Panc1 (cell line): ENCODE results near the gene PACSIN3. TPM values are rescaled to one million over a fixed set of nuclear protein-coding genes. Genes with fewer than 3 reads are reported as not detected.

Experiments
- ATAC-seq: fragments of 200-7000 bp; cut with Tn5 transposase; 2 replicates; pipeline ENCODE4 v1.9.1; 2020; ENCODE audit warnings: mild to moderate bottlenecking, moderate library complexity
- BruUV-seq: library from RNA; stranded (reverse); fragments of 400-500 nt; replicated peaks from 2 replicates; lab custom pipeline; 2021; lab: Mats Ljungman, UMichigan
- CTCF ChIA-PET: fragments of 300-600 bp; sonication (Branson Sonifier 250); formaldehyde crosslinking; loops from one replicate; lab custom pipeline; 2022; ENCODE audit warnings: antibody characterized with exemption; lab: Charles Lee
- POLR2A ChIA-PET: fragments of 300-600 bp; sonication (Branson Sonifier 250); formaldehyde crosslinking; loops from one replicate; lab custom pipeline; 2022; ENCODE audit warnings: antibody characterized with exemption; lab: Charles Lee
- DNase-seq: peaks from one replicate; pipeline ENCODE4 v3.0.0-alpha.2; 2010; ENCODE audit warnings: low read depth, low spot score
- H3K27ac ChIP-seq: 2 replicates; pipeline ENCODE4 v1.5.1; 2011; ENCODE audit warnings: mild to moderate bottlenecking, low read length, inconsistent platforms
- H3K27me3 ChIP-seq: fragments of 200-500 bp; sonication (Bioruptor generic); 2 replicates; pipeline ENCODE4 v1.6.0; 2014; ENCODE audit warnings: low read length, inconsistent platforms; ENCODE audit not compliant: control insufficient read depth, insufficient read depth
- H3K36me3 ChIP-seq: fragments of 200-500 bp; sonication (Bioruptor generic); 2 replicates; pipeline ENCODE4 v1.5.1; 2014; ENCODE audit warnings: inconsistent platforms, mild to moderate bottlenecking, low read length, moderate library complexity; ENCODE audit not compliant: control insufficient read depth, insufficient read depth
- H3K4me1 ChIP-seq: 2 replicates; pipeline ENCODE4 v1.5.1; 2011; ENCODE audit warnings: inconsistent platforms, mild to moderate bottlenecking, low read length, moderate library complexity; ENCODE audit not compliant: control insufficient read depth, insufficient read depth
- H3K4me3 ChIP-seq, 2 experiments: 2 replicates each; pipeline ENCODE4 v1.5.1; 2011 to 2012; ENCODE audit warnings: low read depth in 2 of 2, low read length in 2 of 2, mild to moderate bottlenecking in 2 of 2, inconsistent platforms in 1 of 2, moderate library complexity in 1 of 2
- H3K9me3 ChIP-seq: fragments of 200-500 bp; sonication (Bioruptor generic); 2 replicates; pipeline ENCODE4 v1.5.1; 2014; ENCODE audit warnings: low read depth, mild to moderate bottlenecking, inconsistent platforms, low read length, moderate library complexity; ENCODE audit not compliant: control insufficient read depth, insufficient read depth
- POLR2AphosphoS5 ChIP-seq: IDR thresholded peaks from 2 replicates; pipeline ENCODE4 v1.6.1; 2012; ENCODE audit warnings: mild to moderate bottlenecking, low read depth, low read length, moderate library complexity
- SIN3A ChIP-seq: IDR thresholded peaks from 2 replicates; pipeline ENCODE4 v1.6.1; 2012; ENCODE audit warnings: low read depth, mild to moderate bottlenecking, low read length, moderate library complexity, borderline replicate concordance; ENCODE audit not compliant: insufficient read depth
- TCF7L2 ChIP-seq: IDR thresholded peaks from 2 replicates; pipeline ENCODE4 v1.6.1; 2011; ENCODE audit warnings: mild to moderate bottlenecking, low read depth, low read length, inconsistent platforms
- in situ Hi-C: cut with HindIII; loops from 2 replicates; pipeline ENCODE4 v1.10.0; 2016; ENCODE audit warnings: low sequenced_read_pairs, low pct_unique_long_range_greater_than_20kb
- intact Hi-C: fragments of 100-400 bp; cut with micrococcal nuclease; formaldehyde crosslinking; loops from one replicate; pipeline ENCODE4 v1.10.0; 2022; ENCODE audit not compliant: unreplicated experiment
- total RNA-seq: library from RNA; stranded (reverse); gene quantifications from one replicate; pipeline ENCODE4 v1.2.1, GENCODE V29; 2021; ENCODE audit not compliant: unreplicated experiment
- TF ChIP-seq, protein P1 (sequence below), 2 experiments: IDR thresholded peaks; 2 replicates each; pipeline ENCODE4 v1.6.1; 2011 to 2012; ENCODE audit warnings: low read depth in 2 of 2, control low read depth in 1 of 2, low read length in 1 of 2, mild to moderate bottlenecking in 1 of 2, moderate library complexity in 1 of 2; ENCODE audit not compliant: insufficient read depth in 1 of 2
- TF ChIP-seq, protein P2 (sequence below): fragments of 450-650 bp; IDR thresholded peaks from 2 replicates; pipeline ENCODE4 v1.5.1; 2017; ENCODE audit warnings: mild to moderate bottlenecking

PACSIN3 gene
- total RNA-seq, 1 experiment from 2014 or later: 45.3 TPM

DNA sequence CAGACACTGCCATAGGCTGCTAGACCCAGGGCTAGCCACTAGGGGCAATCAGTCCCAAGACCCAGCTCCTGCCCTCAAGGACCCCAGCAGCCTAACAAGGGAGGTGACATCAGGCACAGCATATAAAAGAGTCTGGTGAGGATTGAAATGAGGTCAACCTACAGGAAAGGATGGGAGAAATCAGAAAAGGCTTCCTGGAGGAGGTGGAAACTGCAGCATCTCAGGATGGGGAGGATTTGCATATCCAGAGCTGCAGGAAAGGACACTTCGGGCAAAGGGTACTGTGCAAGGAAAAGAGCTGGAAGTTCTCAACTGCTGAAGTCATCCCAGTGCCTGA is 6.6 kb downstream of the PACSIN3 start:
- CTCF ChIA-PET: interaction anchor here (0.6 to 1.0 kb wide), 3 partner anchors 35 to 115 kb away, joined by 5 to 6 read pairs (median 5); partner anchors contain the start of gene DDB2
- in situ Hi-C loops (no loop called here), intact Hi-C loops (loop anchor here (10.0 kb wide), 2 partner anchors 75 to 175 kb away; partner anchors contain the start of genes MYBPC3 and NR1H3)
- BruUV-seq: no TSS peak
- H3K4me1 ChIP-seq: peaks cover 21% of the 10 kb centered on the region
- no peak for DNase-seq
- peak; percentile 40; the same call in 1 of the 2 replicates for ATAC-seq
- no peak overlapping the region for H3K4me3 ChIP-seq
- H3K36me3 ChIP-seq: peaks cover 2% of the 10 kb centered on the region
- no peaks in the 10 kb centered on the region for H3K9me3 ChIP-seq
- POLR2A ChIA-PET: interaction anchor here (0.6 to 0.8 kb wide), 2 partner anchors 35 to 50 kb away, joined by 4 to 11 read pairs; partner anchors contain the start of gene DDB2
- TF ChIP-seq SIN3A (no peak), TCF7L2 (no peak), POLR2AphosphoS5 (no peak)
- TF ChIP-seq, protein P1, sequence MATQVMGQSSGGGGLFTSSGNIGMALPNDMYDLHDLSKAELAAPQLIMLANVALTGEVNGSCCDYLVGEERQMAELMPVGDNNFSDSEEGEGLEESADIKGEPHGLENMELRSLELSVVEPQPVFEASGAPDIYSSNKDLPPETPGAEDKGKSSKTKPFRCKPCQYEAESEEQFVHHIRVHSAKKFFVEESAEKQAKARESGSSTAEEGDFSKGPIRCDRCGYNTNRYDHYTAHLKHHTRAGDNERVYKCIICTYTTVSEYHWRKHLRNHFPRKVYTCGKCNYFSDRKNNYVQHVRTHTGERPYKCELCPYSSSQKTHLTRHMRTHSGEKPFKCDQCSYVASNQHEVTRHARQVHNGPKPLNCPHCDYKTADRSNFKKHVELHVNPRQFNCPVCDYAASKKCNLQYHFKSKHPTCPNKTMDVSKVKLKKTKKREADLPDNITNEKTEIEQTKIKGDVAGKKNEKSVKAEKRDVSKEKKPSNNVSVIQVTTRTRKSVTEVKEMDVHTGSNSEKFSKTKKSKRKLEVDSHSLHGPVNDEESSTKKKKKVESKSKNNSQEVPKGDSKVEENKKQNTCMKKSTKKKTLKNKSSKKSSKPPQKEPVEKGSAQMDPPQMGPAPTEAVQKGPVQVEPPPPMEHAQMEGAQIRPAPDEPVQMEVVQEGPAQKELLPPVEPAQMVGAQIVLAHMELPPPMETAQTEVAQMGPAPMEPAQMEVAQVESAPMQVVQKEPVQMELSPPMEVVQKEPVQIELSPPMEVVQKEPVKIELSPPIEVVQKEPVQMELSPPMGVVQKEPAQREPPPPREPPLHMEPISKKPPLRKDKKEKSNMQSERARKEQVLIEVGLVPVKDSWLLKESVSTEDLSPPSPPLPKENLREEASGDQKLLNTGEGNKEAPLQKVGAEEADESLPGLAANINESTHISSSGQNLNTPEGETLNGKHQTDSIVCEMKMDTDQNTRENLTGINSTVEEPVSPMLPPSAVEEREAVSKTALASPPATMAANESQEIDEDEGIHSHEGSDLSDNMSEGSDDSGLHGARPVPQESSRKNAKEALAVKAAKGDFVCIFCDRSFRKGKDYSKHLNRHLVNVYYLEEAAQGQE (IDR thresholded peaks at IDR 0.05; ENCODE audit: insufficient read depth in 1 of 2, low read depth in 2 of 2, low read length in 1 of 2): no peak
- TF ChIP-seq, protein P2, sequence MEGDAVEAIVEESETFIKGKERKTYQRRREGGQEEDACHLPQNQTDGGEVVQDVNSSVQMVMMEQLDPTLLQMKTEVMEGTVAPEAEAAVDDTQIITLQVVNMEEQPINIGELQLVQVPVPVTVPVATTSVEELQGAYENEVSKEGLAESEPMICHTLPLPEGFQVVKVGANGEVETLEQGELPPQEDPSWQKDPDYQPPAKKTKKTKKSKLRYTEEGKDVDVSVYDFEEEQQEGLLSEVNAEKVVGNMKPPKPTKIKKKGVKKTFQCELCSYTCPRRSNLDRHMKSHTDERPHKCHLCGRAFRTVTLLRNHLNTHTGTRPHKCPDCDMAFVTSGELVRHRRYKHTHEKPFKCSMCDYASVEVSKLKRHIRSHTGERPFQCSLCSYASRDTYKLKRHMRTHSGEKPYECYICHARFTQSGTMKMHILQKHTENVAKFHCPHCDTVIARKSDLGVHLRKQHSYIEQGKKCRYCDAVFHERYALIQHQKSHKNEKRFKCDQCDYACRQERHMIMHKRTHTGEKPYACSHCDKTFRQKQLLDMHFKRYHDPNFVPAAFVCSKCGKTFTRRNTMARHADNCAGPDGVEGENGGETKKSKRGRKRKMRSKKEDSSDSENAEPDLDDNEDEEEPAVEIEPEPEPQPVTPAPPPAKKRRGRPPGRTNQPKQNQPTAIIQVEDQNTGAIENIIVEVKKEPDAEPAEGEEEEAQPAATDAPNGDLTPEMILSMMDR: peak; percentile 86
- no peaks in the 10 kb centered on the region for H3K27me3 ChIP-seq
- H3K27ac ChIP-seq: no peak overlapping the region

GRCh38 chr11:47178737-47179654 is 7.2 kb downstream of the PACSIN3 start:
- peaks cover 2% of the 10 kb centered on the region for H3K36me3 ChIP-seq
- no peaks in the 10 kb centered on the region for H3K9me3 ChIP-seq
- CTCF ChIA-PET: interaction anchor here (0.5 to 1.6 kb wide), 7 partner anchors 14 to 260 kb away, joined by 3 to 6 read pairs (median 5); partner anchors contain the start of gene DDB2
- DNase-seq (no peak), ATAC-seq (no peak)
- no TSS peak for BruUV-seq
- intact Hi-C loops: loop anchor here (10.0 kb wide), 2 partner anchors 76 to 176 kb away; partner anchors contain the start of genes MYBPC3 and NR1H3
- H3K4me3 ChIP-seq: no peak overlapping the region
- H3K27me3 ChIP-seq: no peaks in the 10 kb centered on the region
- H3K27ac ChIP-seq: no peak overlapping the region
- in situ Hi-C loops: no loop called here
- TF ChIP-seq, protein P2: no peak
- TF ChIP-seq, protein P1 (IDR thresholded peaks at IDR 0.05; ENCODE audit: insufficient read depth in 1 of 2, low read depth in 2 of 2, low read length in 1 of 2): no peak
- no peak for TF ChIP-seq SIN3A
- TF ChIP-seq POLR2AphosphoS5: no peak
- TF ChIP-seq TCF7L2: no peak
- POLR2A ChIA-PET: interaction anchor here (0.5 to 0.8 kb wide), 4 partner anchors 13 to 65 kb away, joined by 3 to 14 read pairs (median 8); partner anchors contain the start of gene DDB2
- H3K4me1 ChIP-seq: peaks cover 15% of the 10 kb centered on the region
